AG10803 (cell line): ENCODE results near the gene UBE2J2.

Source experiments
- DNase-seq: peaks from one replicate; pipeline ENCODE4 v3.0.0; 2010; ENCODE audit warnings: low read depth
- H3K4me3 ChIP-seq: 2 replicates; pipeline ENCODE4 v1.5.1; 2011; ENCODE audit warnings: mild to moderate bottlenecking, low read length, control low read depth
- CTCF ChIP-seq: conservative IDR thresholded peaks from 2 replicates; pipeline ENCODE4 v1.5.1; 2011; ENCODE audit warnings: mild to moderate bottlenecking, low read length, control low read depth, inconsistent platforms

The UBE2J2 gene

GRCh38 chr1:1217621-1218523 is 55.8 kb downstream of the UBE2J2 start:
- no peak for DNase-seq
- H3K4me3 ChIP-seq: no peak overlapping the region
- TF ChIP-seq CTCF: no peak

- no peak overlapping the region for H3K4me3 ChIP-seq
- TF ChIP-seq CTCF: no peak
- DNase-seq: no peak
Measured at GRCh38 chr1:1216770-1217620, 56.7 kb downstream of the UBE2J2 start.

- TF ChIP-seq CTCF: no peak
- DNase-seq: no peak
- H3K4me3 ChIP-seq: no peak overlapping the region
Measured at GRCh38 chr1:1215881-1216605, 57.6 kb downstream of the UBE2J2 start.

- no peak overlapping the region for H3K4me3 ChIP-seq
- TF ChIP-seq CTCF: no peak
- no peak for DNase-seq
Measured at GRCh38 chr1:1215080-1215676, 58.5 kb downstream of the UBE2J2 start.

- no peak for DNase-seq
- no peak within 1 kb of the TSS for H3K4me3 ChIP-seq
Measured at GRCh38 chr1:1213345-1214265, 60.0 kb downstream of the UBE2J2 start, which contains the start of gene TNFRSF4. TSS of gene TNFRSF4 (minus strand) at chr1:1214153. CDS start at chr1:1214127, 26 bp downstream.

More at GRCh38 chr1:1213345-1214265, 60.0 kb downstream of the UBE2J2 start, which contains the start of gene TNFRSF4:
- no peak for TF ChIP-seq CTCF
